AG09309 (cell line): ENCODE results near the gene GP2.

Experiments
- DNase-seq: peaks from one replicate; pipeline ENCODE4 v3.0.0-alpha.2; 2010; ENCODE audit warnings: low read depth
- H3K4me3 ChIP-seq: 2 replicates; pipeline ENCODE4 v1.5.1; 2011; ENCODE audit warnings: mild to moderate bottlenecking, low read depth, low read length, moderate library complexity; ENCODE audit not compliant: control insufficient read depth
- CTCF ChIP-seq: IDR thresholded peaks from 2 replicates; pipeline ENCODE4 v1.5.1; 2011; ENCODE audit warnings: mild to moderate bottlenecking, low read depth, low read length, inconsistent platforms; ENCODE audit not compliant: insufficient read depth, control insufficient read depth; ENCODE audit errors: missing control alignments

Gene GP2

GRCh38 chr16:20320592-20320991 is 6.7 kb downstream of the GP2 start:
- H3K4me3 ChIP-seq: no peak overlapping the region
- TF ChIP-seq CTCF: no peak
- DNase-seq: no peak

DNA sequence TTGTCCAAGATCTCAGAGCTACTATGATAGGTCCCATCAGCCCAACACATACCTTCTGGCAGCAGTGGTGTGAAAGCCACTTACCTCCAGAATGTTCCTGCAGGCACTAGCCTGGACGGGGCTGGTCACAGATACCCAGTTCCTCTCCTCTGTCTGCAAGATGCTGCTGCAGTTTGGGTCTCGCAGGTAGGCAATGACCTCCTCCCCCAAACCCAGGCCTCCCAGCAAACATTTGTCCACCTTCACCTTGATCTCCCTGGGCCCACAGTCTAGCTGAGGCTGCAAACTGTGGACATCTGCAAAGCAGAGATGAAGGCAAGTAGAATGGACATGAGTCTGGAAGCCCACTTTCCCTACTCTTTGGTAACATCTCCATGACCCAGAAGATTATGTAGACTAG is 7.1 kb downstream of the GP2 start:
- TF ChIP-seq CTCF: no peak

GRCh38 chr16:20319406-20319805 is 7.9 kb downstream of the GP2 start:
- no peak for TF ChIP-seq CTCF
- no peak overlapping the region for H3K4me3 ChIP-seq

More for the DNA sequence above, 7.1 kb downstream of the GP2 start:
- no peak for DNase-seq
- H3K4me3 ChIP-seq: no peak overlapping the region

DNA sequence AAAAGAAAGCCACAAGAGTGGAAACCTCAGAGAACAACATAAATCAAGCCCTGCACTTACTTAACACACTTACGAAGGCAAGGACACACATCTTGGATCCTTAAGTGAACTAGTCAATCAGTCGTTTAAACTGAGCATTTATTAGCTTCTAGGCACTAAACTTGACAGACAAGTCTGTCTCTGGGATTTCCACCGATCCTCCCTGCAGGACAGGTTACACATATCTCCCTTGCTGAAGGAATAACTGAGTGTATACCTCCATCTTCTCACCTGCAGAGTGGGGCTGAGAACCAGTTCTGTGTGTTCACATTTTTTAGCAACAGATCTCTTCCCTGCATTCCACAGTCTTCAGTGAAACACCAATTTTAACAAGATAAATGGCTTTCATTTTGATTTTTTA is 8.9 kb downstream of the GP2 start:
- H3K4me3 ChIP-seq: no peak overlapping the region
- TF ChIP-seq CTCF: no peak
- DNase-seq: no peak

More at GRCh38 chr16:20319406-20319805, 7.9 kb downstream of the GP2 start:
- DNase-seq: no peak

DNA sequence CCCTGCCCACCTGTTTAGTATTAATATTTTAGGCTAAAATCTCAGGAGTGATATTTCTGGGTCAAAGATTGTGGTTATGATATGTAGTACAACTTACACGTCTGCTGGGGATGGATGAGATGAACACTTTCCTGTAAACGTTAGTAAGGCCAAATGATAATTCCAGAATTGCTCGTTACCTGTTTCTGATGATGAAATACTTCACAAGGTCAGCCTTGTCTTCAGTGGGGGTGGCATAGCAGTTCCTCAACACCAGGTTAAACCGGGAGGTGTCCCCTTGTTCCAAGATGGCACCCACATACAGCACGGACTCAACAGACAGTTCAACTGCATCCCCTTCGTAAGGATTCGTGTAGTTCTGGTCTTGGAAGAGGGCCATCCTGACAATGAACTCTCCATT is 9.3 kb downstream of the GP2 start:
- no peak overlapping the region for H3K4me3 ChIP-seq
- no peak for DNase-seq
- no peak for TF ChIP-seq CTCF

DNA sequence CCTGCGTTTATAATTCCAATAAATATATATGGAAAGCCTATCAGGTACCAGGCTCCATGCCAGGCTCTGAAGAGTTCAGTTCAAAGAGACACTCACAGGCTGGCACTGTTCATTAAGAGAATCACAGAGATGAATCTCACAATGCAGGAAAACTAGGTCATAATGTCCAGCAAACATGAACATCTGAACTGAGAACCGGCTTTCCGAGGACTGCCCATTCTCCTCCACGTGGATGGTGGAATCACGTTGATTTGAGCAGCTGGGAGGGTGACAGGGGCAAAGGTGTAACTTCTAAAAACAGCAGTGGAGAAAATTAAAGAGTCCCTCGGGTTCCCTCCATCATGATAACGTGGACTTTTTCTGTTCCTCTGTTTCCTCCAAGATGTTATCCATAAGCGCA is 10.2 kb downstream of the GP2 start:
- no peak for TF ChIP-seq CTCF
- no peak for DNase-seq
- no peak overlapping the region for H3K4me3 ChIP-seq

DNA sequence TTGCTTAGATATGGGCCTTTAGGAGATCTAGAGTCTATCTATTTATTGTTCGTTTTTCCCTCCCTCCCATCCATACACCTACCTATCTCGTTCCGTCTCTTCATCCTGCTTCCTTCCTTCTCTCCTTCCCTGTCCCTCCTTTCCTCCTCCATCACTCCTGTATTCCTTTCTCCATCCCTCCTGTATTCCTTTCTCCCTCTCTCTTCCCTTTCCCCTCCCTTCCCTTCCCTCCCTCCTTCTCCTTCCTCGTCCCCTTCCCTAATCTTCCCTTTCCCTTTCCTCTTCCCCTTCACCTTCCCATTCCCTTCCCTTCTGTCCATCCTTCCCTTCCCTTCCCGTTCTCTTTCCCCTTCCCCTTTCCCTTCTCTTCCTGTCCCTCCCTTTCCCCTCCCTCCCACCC is 10.6 kb downstream of the GP2 start:
- DNase-seq: no peak
- no peak overlapping the region for H3K4me3 ChIP-seq
- no peak for TF ChIP-seq CTCF
